Tibial nerve (tissue), 4 donors: ENCODE results near the gene OR52H1. TPM values are rescaled to one million over a fixed set of nuclear protein-coding genes. Genes with fewer than 3 reads are reported as not detected.

ENCODE experiments used
- DNase-seq, 2 donors: peaks; one replicate each; pipeline ENCODE4 v3.0.0-alpha.2; 2019; ENCODE audit warnings: low spot score in 2 of 2
- H3K27ac ChIP-seq, 4 donors: fragments of 200-600 bp; sonication (generic) in 3 of 4; one replicate each; pipeline ENCODE4 v1.5.1; 2017 to 2019; ENCODE audit warnings: mild to moderate bottlenecking in 1 of 4
- H3K27me3 ChIP-seq, 2 donors: fragments of 200-600 bp; sonication (generic) in 1 of 2; one replicate each; pipeline versions ENCODE4 v1.5.1 to v1.6.0; 2017 to 2019
- H3K36me3 ChIP-seq, 3 donors: fragments of 200-600 bp; sonication (generic); one replicate each; pipeline ENCODE4 v1.5.1; 2018 to 2019
- H3K4me1 ChIP-seq, 4 donors: fragments of 200-600 bp; sonication (generic) in 3 of 4; one replicate each; pipeline ENCODE4 v1.5.1; 2017 to 2019
- H3K4me3 ChIP-seq, 4 donors: fragments of 200-600 bp; sonication (generic) in 3 of 4; one replicate each; pipeline ENCODE4 v1.5.1; 2017 to 2019; ENCODE audit warnings: mild to moderate bottlenecking in 1 of 4, moderate library complexity in 1 of 4
- H3K9me3 ChIP-seq, 4 donors: fragments of 200-600 bp; sonication (generic) in 3 of 4; one replicate each; pipeline ENCODE4 v1.5.1; 2017 to 2019
- EP300 ChIP-seq, 2 donors: sonication (generic); formaldehyde crosslinking; IDR thresholded peaks; one replicate each; pipeline ENCODE4 v1.6.1; 2017; ENCODE audit warnings: antibody characterized with exemption in 2 of 2, mild to moderate bottlenecking in 1 of 2
- POLR2A ChIP-seq, 2 donors: fragments of 450-650 bp; IDR thresholded peaks; one replicate each; pipeline ENCODE4 v1.6.1; 2017; ENCODE audit warnings: antibody characterized with exemption in 2 of 2, mild to moderate bottlenecking in 2 of 2, moderate library complexity in 2 of 2
- WGBS, 2 donors: methylation state at CpG; one replicate each; pipeline ENCODE4 v1.1.5; 2018; 5-methylcytosine and 5-hydroxymethylcytosine counted together
- total RNA-seq, 4 donors: library from RNA; depleted of rRNA; stranded (reverse); fragments of >200 nt; gene quantifications; one replicate each; pipeline ENCODE4 v1.1.0, GENCODE V29; 2016
- TF ChIP-seq, protein P1 (sequence below), 5 experiments: fragments of 200-600 bp in 3 of 5; fragments of 450-650 bp in 2 of 5; sonication (generic) in 3 of 5; IDR thresholded peaks; one replicate each; pipeline ENCODE4 v1.5.1; 2016 to 2019; ENCODE audit warnings: antibody characterized with exemption in 5 of 5, mild to moderate bottlenecking in 3 of 5, moderate library complexity in 2 of 5

The OR52H1 gene
- total RNA-seq, 4 donors from 2014 or later = 0.84 to 7.5 (median 1.3) TPM; not detected in 1

DNA sequence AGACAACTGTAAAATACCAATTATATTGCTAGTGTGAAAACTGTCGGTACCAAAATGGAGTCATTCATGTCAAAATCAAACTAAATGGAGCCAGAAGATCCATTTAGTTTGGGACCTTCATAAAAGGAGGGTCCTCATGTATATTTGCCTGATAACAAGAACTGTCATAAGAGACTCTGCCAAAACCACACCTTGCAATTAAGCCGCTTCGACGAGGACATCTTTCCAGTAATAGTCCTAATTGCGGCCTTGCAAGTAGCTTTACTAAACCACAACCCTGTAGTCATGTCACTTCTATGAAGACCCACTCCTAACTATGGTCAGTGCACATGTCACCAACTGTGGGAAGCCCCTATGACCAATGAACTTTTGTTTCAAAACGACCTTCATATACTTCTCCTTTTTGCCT lies 47.9 kb downstream of the OR52H1 start:
- TF ChIP-seq EP300 (IDR thresholded peaks at IDR 0.05) (no peak), POLR2A (IDR thresholded peaks at IDR 0.05) (no peak)
- TF ChIP-seq, protein P1, sequence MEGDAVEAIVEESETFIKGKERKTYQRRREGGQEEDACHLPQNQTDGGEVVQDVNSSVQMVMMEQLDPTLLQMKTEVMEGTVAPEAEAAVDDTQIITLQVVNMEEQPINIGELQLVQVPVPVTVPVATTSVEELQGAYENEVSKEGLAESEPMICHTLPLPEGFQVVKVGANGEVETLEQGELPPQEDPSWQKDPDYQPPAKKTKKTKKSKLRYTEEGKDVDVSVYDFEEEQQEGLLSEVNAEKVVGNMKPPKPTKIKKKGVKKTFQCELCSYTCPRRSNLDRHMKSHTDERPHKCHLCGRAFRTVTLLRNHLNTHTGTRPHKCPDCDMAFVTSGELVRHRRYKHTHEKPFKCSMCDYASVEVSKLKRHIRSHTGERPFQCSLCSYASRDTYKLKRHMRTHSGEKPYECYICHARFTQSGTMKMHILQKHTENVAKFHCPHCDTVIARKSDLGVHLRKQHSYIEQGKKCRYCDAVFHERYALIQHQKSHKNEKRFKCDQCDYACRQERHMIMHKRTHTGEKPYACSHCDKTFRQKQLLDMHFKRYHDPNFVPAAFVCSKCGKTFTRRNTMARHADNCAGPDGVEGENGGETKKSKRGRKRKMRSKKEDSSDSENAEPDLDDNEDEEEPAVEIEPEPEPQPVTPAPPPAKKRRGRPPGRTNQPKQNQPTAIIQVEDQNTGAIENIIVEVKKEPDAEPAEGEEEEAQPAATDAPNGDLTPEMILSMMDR (IDR thresholded peaks at IDR 0.05) = no peak
- 75 to 87% methylated on average over 6 of the region's 6 CpGs for WGBS, 2 donors
- Histone ChIP-seq H3K4me1 (no peaks in the 10 kb centered on the region), H3K4me3 (no peak overlapping the region), H3K36me3 (no peaks in the 10 kb centered on the region), H3K27ac (no peak overlapping the region), H3K27me3 (no peaks in the 10 kb centered on the region), H3K9me3 (no peaks in the 10 kb centered on the region)
- no peak for DNase-seq

DNA sequence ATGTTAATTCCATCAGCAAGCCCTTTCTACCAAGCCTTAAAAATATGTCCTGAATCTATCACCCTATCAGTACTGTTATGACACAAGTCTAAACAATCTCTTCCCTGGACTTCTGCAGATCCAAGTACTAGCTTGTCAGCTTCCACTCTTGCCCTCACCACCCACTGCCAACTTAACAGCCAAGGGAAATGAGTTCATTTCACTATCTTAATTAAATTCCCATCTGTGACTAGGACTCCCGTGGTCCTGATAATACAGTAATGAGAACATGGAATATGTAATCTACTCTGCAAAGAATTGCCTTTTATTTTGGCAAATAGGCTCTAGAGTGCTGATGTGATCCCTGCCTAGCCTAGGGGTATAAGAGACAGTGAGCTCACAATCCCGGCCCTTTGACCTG lies 48.7 kb downstream of the OR52H1 start:
- TF ChIP-seq, protein P1 (IDR thresholded peaks at IDR 0.05) = no peak
- TF ChIP-seq POLR2A (IDR thresholded peaks at IDR 0.05) = no peak
- TF ChIP-seq EP300 (IDR thresholded peaks at IDR 0.05) = no peak
- no peaks in the 10 kb centered on the region for H3K4me1 ChIP-seq
- DNase-seq = no peak
- H3K36me3 ChIP-seq = no peaks in the 10 kb centered on the region
- no peaks in the 10 kb centered on the region for H3K27me3 ChIP-seq
- no peaks in the 10 kb centered on the region for H3K9me3 ChIP-seq
- 60 to 64% methylated on average over 2 of the region's 2 CpGs for WGBS, 2 donors
- H3K4me3 ChIP-seq = no peak overlapping the region
- no peak overlapping the region for H3K27ac ChIP-seq

Other genes with a start within 250 kb of the OR52H1 start
- gene OR51B4, start 246.6 kb downstream of the OR52H1 start, total RNA-seq = 1 to 10 TPM in 1 of 4 donors, under 1 TPM in 2, not detected in 1; 0.42 to 1.5 (median 0.98) TPM
- under 1 TPM in 1 of 4 donors, not detected in 3; 0.63 TPM for gene OR51B2, start 224.2 kb downstream of the OR52H1 start, total RNA-seq
- 1 to 10 TPM in 3 of 4 donors, not detected in 1; 1.3 to 2.9 (median 2.0) TPM for gene OR51B5, start 205.0 kb downstream of the OR52H1 start, total RNA-seq
- gene OR51B6, start 197.0 kb downstream of the OR52H1 start, total RNA-seq = not detected
- not detected for gene OR51M1, start 164.7 kb downstream of the OR52H1 start, total RNA-seq
- not detected for gene OR51Q1, start 126.4 kb downstream of the OR52H1 start, total RNA-seq
- 1 to 10 TPM in 1 of 4 donors, not detected in 3; 3.9 TPM for gene OR51I1, start 107.0 kb downstream of the OR52H1 start, total RNA-seq
- not detected for gene OR51I2, start 99.2 kb downstream of the OR52H1 start, total RNA-seq
- gene OR52D1, start 59.9 kb downstream of the OR52H1 start, total RNA-seq = not detected
- gene UBQLN3, start 38.6 kb downstream of the OR52H1 start, total RNA-seq = 1 to 10 TPM in 3 of 4 donors, under 1 TPM in 1; 0.84 to 4.9 (median 2.1) TPM
- 1 to 10 TPM; 1.2 to 3.7 (median 2.1) TPM for gene UBQLNL, start 31.8 kb downstream of the OR52H1 start, total RNA-seq
- not detected for gene OR52B6, start 32.3 kb upstream of the OR52H1 start, total RNA-seq
- gene TRIM6, start 48.1 kb upstream of the OR52H1 start, total RNA-seq = 1 to 10 TPM; 1.2 to 5.9 (median 2.5) TPM
- 1 to 10 TPM; 2.2 to 6.1 (median 3.1) TPM for gene TRIM34, start 76.5 kb upstream of the OR52H1 start, total RNA-seq
- gene TRIM5, start 136.5 kb upstream of the OR52H1 start, total RNA-seq = 10 to 100 TPM; 16.9 to 38.7 (median 26.1) TPM
- 100 to 1,000 TPM in 2 of 4 donors, 10 to 100 TPM in 2; 78.3 to 131 (median 100) TPM for gene TRIM22, start 141.2 kb upstream of the OR52H1 start, total RNA-seq
- under 1 TPM in 2 of 4 donors, not detected in 2; 0.20 to 0.63 TPM for gene OR56B1, start 187.9 kb upstream of the OR52H1 start, total RNA-seq
- gene OR52N4, start 205.7 kb upstream of the OR52H1 start, total RNA-seq = under 1 TPM in 2 of 4 donors, not detected in 2; 0.44 to 0.98 TPM
- not detected for gene OR52N5, start 234.8 kb upstream of the OR52H1 start, total RNA-seq
- under 1 TPM in 1 of 4 donors, not detected in 3; 0.30 TPM for gene OR52N1, start 242.7 kb upstream of the OR52H1 start, total RNA-seq